HepG2 (cell line): ENCODE results near the gene PLCB1. TPM values are rescaled to one million over a fixed set of nuclear protein-coding genes. Genes with fewer than 3 reads are reported as not detected.

Source experiments
- ASH2L ChIP-seq: fragments of 300-600, 200-600 bp; sonication (generic); IDR thresholded peaks from 2 replicates; pipeline ENCODE4 v1.7.0; 2017; ENCODE audit warnings: low read depth, mild to moderate bottlenecking, moderate library complexity, mixed read lengths, low read length; ENCODE audit not compliant: insufficient read length
- ESRRA ChIP-seq: sonication (generic); formaldehyde crosslinking; IDR thresholded peaks from 2 replicates; pipeline ENCODE4 v1.5.1; 2020; ENCODE audit warnings: mild to moderate bottlenecking, low read depth, missing genetic modification reagents
- FOXA3 ChIP-seq: IDR thresholded peaks from 2 replicates; pipeline ENCODE4 v1.6.1; 2016; ENCODE audit warnings: missing genetic modification reagents, missing compliant biosample characterization
- FOXP1 ChIP-seq, 2 experiments: fragments of 450-650 bp in 1 of 2; IDR thresholded peaks; 2 replicates each; pipeline ENCODE4 v1.6.1; 2017 to 2018; ENCODE audit warnings: antibody characterized with exemption in 1 of 2
- HMG20B ChIP-seq: conservative IDR thresholded peaks from 2 replicates; pipeline ENCODE4 v1.6.1; 2016; ENCODE audit warnings: missing genetic modification reagents, missing compliant biosample characterization
- IRX3 ChIP-seq: sonication (generic); formaldehyde crosslinking; IDR thresholded peaks from 2 replicates; pipeline ENCODE4 v1.8.1; 2023; ENCODE audit warnings: mild to moderate bottlenecking, low read depth, missing genetic modification reagents, borderline replicate concordance
- NAIF1 ChIP-seq: sonication (generic); formaldehyde crosslinking; IDR thresholded peaks from 2 replicates; pipeline ENCODE4 v1.5.0; 2020; ENCODE audit warnings: mild to moderate bottlenecking, missing genetic modification reagents, borderline replicate concordance
- PLSCR1 ChIP-seq: sonication (generic); formaldehyde crosslinking; IDR thresholded peaks from 2 replicates; pipeline ENCODE4 v1.5.0; 2020; ENCODE audit warnings: missing genetic modification reagents, mild to moderate bottlenecking, borderline replicate concordance
- RCOR2 ChIP-seq: IDR thresholded peaks from 2 replicates; pipeline ENCODE4 v1.6.1; 2016; ENCODE audit warnings: missing biosample characterization, missing genetic modification reagents
- RFXAP ChIP-seq: sonication (generic); formaldehyde crosslinking; IDR thresholded peaks from 2 replicates; pipeline ENCODE4 v1.4.0; 2020; ENCODE audit warnings: missing genetic modification reagents, borderline replicate concordance
- SNAPC4 ChIP-seq: sonication (generic); formaldehyde crosslinking; IDR thresholded peaks from 2 replicates; pipeline ENCODE4 v1.4.0; 2020; ENCODE audit warnings: mild to moderate bottlenecking, missing genetic modification reagents
- SOX13 ChIP-seq, 3 experiments: fragments of 450-650 bp in 1 of 3; sonication (generic) in 1 of 3; formaldehyde crosslinking in 1 of 3; IDR thresholded peaks in 2 of 3; conservative IDR thresholded peaks in 1 of 3; 2 replicates each; pipeline versions ENCODE4 v1.5.0 to v1.6.1; 2016 to 2020; ENCODE audit warnings: antibody characterized with exemption in 1 of 3, mild to moderate bottlenecking in 1 of 3, missing compliant biosample characterization in 1 of 3, missing genetic modification reagents in 1 of 3, moderate library complexity in 1 of 3
- SP2 ChIP-seq: sonication (generic); formaldehyde crosslinking; IDR thresholded peaks from 2 replicates; pipeline ENCODE4 v1.5.1; 2020; ENCODE audit warnings: mild to moderate bottlenecking, missing genetic modification reagents
- TFDP2 ChIP-seq: sonication (generic); formaldehyde crosslinking; IDR thresholded peaks from 2 replicates; pipeline ENCODE4 v1.4.0; 2020; ENCODE audit warnings: missing genetic modification reagents
- ZBTB7B ChIP-seq: sonication (generic); formaldehyde crosslinking; IDR thresholded peaks from 2 replicates; pipeline ENCODE4 v1.4.0; 2020; ENCODE audit warnings: missing genetic modification reagents
- ZFP1 ChIP-seq: IDR thresholded peaks from 2 replicates; pipeline ENCODE4 v1.6.1; 2016
- ZNF160 ChIP-seq: sonication (generic); formaldehyde crosslinking; IDR thresholded peaks from 2 replicates; pipeline ENCODE4 v1.8.0; 2022; ENCODE audit warnings: mild to moderate bottlenecking, inconsistent platforms, missing genetic modification reagents
- ZNF558 ChIP-seq: sonication (generic); formaldehyde crosslinking; IDR thresholded peaks from 2 replicates; pipeline ENCODE4 v1.9.0; 2022; ENCODE audit warnings: mild to moderate bottlenecking, missing genetic modification reagents, borderline replicate concordance
- ZNF720 ChIP-seq: sonication (generic); formaldehyde crosslinking; IDR thresholded peaks from 2 replicates; pipeline ENCODE4 v1.4.0; 2020; ENCODE audit warnings: missing genetic modification reagents
- polyA plus RNA-seq, 8 experiments: library from polyadenylated mRNA; depleted of rRNA in 3 of 8; stranded (reverse) in 7 of 8; unstranded in 1 of 8; fragments of >200 nt; fragmentation: Illumina TruSeq in 4 of 8; extraction: Trizol in 4 of 8; gene quantifications; 2 replicates each; pipeline versions ENCODE4 v1.2.1 to v1.2.3, GENCODE V29; 2011 to 2016; ENCODE audit warnings: low read depth in 4 of 8, missing spikeins in 1 of 8, mixed read lengths in 1 of 8; ENCODE audit not compliant: insufficient read depth in 1 of 8
- total RNA-seq, 5 experiments: library from RNA; depleted of rRNA; stranded (reverse); fragments of >200 nt; fragmentation: Illumina TruSeq; extraction: Trizol; gene quantifications; 2 replicates each; pipeline ENCODE4 v1.2.3, GENCODE V29; 2016; ENCODE audit warnings: low read depth in 1 of 5

Gene PLCB1
- total and polyA plus RNA-seq, 2 of the 13 experiments (the other 11 are each of a cell fraction or from before 2014, with no cell fraction given) = 42.4 to 55.9 TPM

- TF ChIP-seq SOX13 (IDR thresholded peaks at IDR 0.05) (no peak; the same call in 1 of the 2 replicates), SOX13 (CRISPR knock-in tag; conservative IDR thresholded peaks at IDR 0.05 in 1 of 2, IDR thresholded peaks at IDR 0.05 in 1 of 2) (peak in 1 of 2 experiments; percentile 84; a peak in 2 of 4 replicates), HMG20B (CRISPR knock-in tag) (0 out of 2 replicates have a peak, but pooled peaks have one; percentile 49), RCOR2 (CRISPR knock-in tag) (peak; percentile 83; the same call in 1 of the 2 replicates), ZNF720 (no peak), ZNF558 (CRISPR knock-in tag) (no peak), RFXAP (CRISPR knock-in tag) (no peak), SP2 (no peak), ZNF160 (no peak), FOXA3 (CRISPR knock-in tag) (peak; percentile 66), NAIF1 (CRISPR knock-in tag) (no peak), PLSCR1 (CRISPR knock-in tag) (no peak), SNAPC4 (CRISPR knock-in tag) (0 out of 2 replicates have a peak, but pooled peaks have one; percentile 54), TFDP2 (CRISPR knock-in tag) (no peak), FOXP1 (IDR thresholded peaks at IDR 0.05) (no peak), FOXP1 (CRISPR knock-in tag; IDR thresholded peaks at IDR 0.05) (peak; percentile 65; the same call in 1 of the 2 replicates), IRX3 (CRISPR knock-in tag) (no peak), ASH2L (no peak), ZFP1 (CRISPR knock-in tag) (no peak), ZBTB7B (no peak), ESRRA (CRISPR knock-in tag) (peak; percentile 89)
Measured at GRCh38 chr20:8331740-8332412, 199.8 kb downstream of the PLCB1 start (continued).
